Stomach (tissue), 9 donors: ENCODE data around the gene ABAT. TPM values are rescaled to one million over a fixed set of nuclear protein-coding genes. Genes with fewer than 3 reads are reported as not detected.

Experiments used
- DNase-seq, 2 donors: peaks; one replicate each; pipeline versions ENCODE4 v3.0.0 to v3.0.0-alpha.2; 2013 to 2019
- H3K27ac ChIP-seq, 5 donors: fragments of 200-600 bp in 4 of 5; sonication (generic) in 4 of 5; one replicate each; pipeline ENCODE4 v1.5.1; 2013 to 2019; ENCODE audit warnings: mild to moderate bottlenecking in 1 of 5, moderate library complexity in 1 of 5
- H3K27me3 ChIP-seq, 3 donors: fragments of 200-600 bp; sonication (generic); one replicate each; pipeline ENCODE4 v1.5.1; 2017 to 2019; ENCODE audit warnings: mixed run types in 1 of 3
- H3K36me3 ChIP-seq, 4 donors: fragments of 200-600 bp; sonication (generic); 1 replicate in 3 of 4; 2 replicates in 1 of 4; pipeline ENCODE4 v1.5.1; 2016 to 2019
- H3K4me1 ChIP-seq, 4 donors: fragments of 200-600 bp; sonication (generic); one replicate each; pipeline ENCODE4 v1.5.1; 2016 to 2019
- H3K4me3 ChIP-seq, 4 donors: fragments of 200-600 bp; sonication (generic) in 3 of 4; one replicate each; pipeline ENCODE4 v1.5.1; 2016 to 2019; ENCODE audit warnings: mild to moderate bottlenecking in 1 of 4
- H3K9me3 ChIP-seq, 4 donors: fragments of 200-600 bp; sonication (generic); one replicate each; pipeline ENCODE4 v1.5.1; 2016 to 2019
- CTCF ChIP-seq, 7 experiments: fragments of 450-650 bp in 4 of 7; fragments of 200-600 bp in 3 of 7; sonication (generic) in 3 of 7; IDR thresholded peaks; one replicate each; pipeline ENCODE4 v1.5.1; 2016 to 2019; ENCODE audit warnings: antibody characterized with exemption in 7 of 7, control low read depth in 2 of 7, mild to moderate bottlenecking in 1 of 7
- EP300 ChIP-seq: sonication (generic); formaldehyde crosslinking; IDR thresholded peaks from one replicate; pipeline ENCODE4 v1.6.1; 2017; ENCODE audit warnings: antibody characterized with exemption
- POLR2A ChIP-seq, 4 donors: fragments of 450-650 bp; IDR thresholded peaks; one replicate each; pipeline ENCODE4 v1.6.1; 2016; ENCODE audit warnings: antibody characterized with exemption in 4 of 4, control low read depth in 2 of 4, mild to moderate bottlenecking in 1 of 4, moderate library complexity in 1 of 4
- POLR2AphosphoS5 ChIP-seq, 3 donors: sonication (generic); formaldehyde crosslinking; IDR thresholded peaks; one replicate each; pipeline ENCODE4 v1.6.1; 2016; ENCODE audit warnings: antibody characterized with exemption in 3 of 3
- WGBS, 5 donors: extraction: QIAGEN DNeasy Blood & Tissue Kit in 3 of 5; methylation state at CpG; one replicate each; pipeline versions ENCODE4 v1.1.5 to v1.1.7; 2013 to 2018; 5-methylcytosine and 5-hydroxymethylcytosine counted together
- intact Hi-C: fragments of 100-400 bp; cut with DNase I; formaldehyde crosslinking; loops from one replicate; pipeline ENCODE4 v1.15.1; 2023; ENCODE audit warnings: low total_unique reads
- polyA plus RNA-seq, 3 donors: library from polyadenylated mRNA; stranded (reverse); fragments of 200-250 nt; gene quantifications; one replicate each; pipeline ENCODE4 v1.2.3, GENCODE V29; 2013
- total RNA-seq, 5 donors: library from RNA; depleted of rRNA; stranded (reverse); fragments of >200 nt; gene quantifications; one replicate each; pipeline versions ENCODE4 v1.1.0 to v1.2.3, GENCODE V29; 2014 to 2016
- donor health status: healthy with polysubstance abuse.
- donor health status: Bipolar disorder and iron deficiency.
- donor health status: healthy.

Gene ABAT
- total and polyA plus RNA-seq, 8 donors = 2.9 to 10.3 (median 5.3) TPM

GRCh38 chr16:8762254-8762653 is 87.8 kb downstream of the ABAT start:
- WGBS, 5 donors = 89 to 100% (median 95%) methylated on average over 4 of the region's 4 CpGs
- TF ChIP-seq POLR2A (IDR thresholded peaks at IDR 0.05) (no peak), CTCF (IDR thresholded peaks at IDR 0.05) (no peak), EP300 (no peak), POLR2AphosphoS5 (IDR thresholded peaks at IDR 0.05) (no peak)
- intact Hi-C loops = no loop called here

GRCh38 chr16:8763083-8763482 is 88.7 kb downstream of the ABAT start:
- WGBS, 5 donors = 93 to 98% (median 96%) methylated on average over 3 of the region's 3 CpGs
- H3K27ac ChIP-seq = no peak overlapping the region
- no peaks in the 10 kb centered on the region for H3K9me3 ChIP-seq
- no peak for TF ChIP-seq POLR2A (IDR thresholded peaks at IDR 0.05)
- no peak for TF ChIP-seq CTCF (IDR thresholded peaks at IDR 0.05)
- no peak for TF ChIP-seq POLR2AphosphoS5 (IDR thresholded peaks at IDR 0.05)
- no peak for TF ChIP-seq EP300
- H3K4me3 ChIP-seq = no peak overlapping the region
- no peaks in the 10 kb centered on the region for H3K4me1 ChIP-seq
- peaks cover 0 to 75% (median 36%) of the 10 kb centered on the region in 4 donors for H3K36me3 ChIP-seq
- DNase-seq = no peak
- H3K27me3 ChIP-seq = no peaks in the 10 kb centered on the region
- intact Hi-C loops = no loop called here

More at GRCh38 chr16:8762254-8762653, 87.8 kb downstream of the ABAT start:
- Histone ChIP-seq H3K27ac (no peak overlapping the region), H3K4me3 (no peak overlapping the region), H3K4me1 (no peaks in the 10 kb centered on the region), H3K9me3 (no peaks in the 10 kb centered on the region), H3K36me3 (peaks cover 0 to 75% (median 36%) of the 10 kb centered on the region in 4 donors), H3K27me3 (no peaks in the 10 kb centered on the region)
- no peak for DNase-seq

- no peaks in the 10 kb centered on the region for H3K27me3 ChIP-seq
- H3K9me3 ChIP-seq = no peaks in the 10 kb centered on the region
- H3K4me3 ChIP-seq = no peak overlapping the region
- no peaks in the 10 kb centered on the region for H3K4me1 ChIP-seq
- H3K36me3 ChIP-seq = peaks cover 0 to 77% (median 43%) of the 10 kb centered on the region in 4 donors
- intact Hi-C loops = no loop called here
- no peak overlapping the region for H3K27ac ChIP-seq
- DNase-seq = no peak
- whole genome bisulfite sequencing, 5 donors = 69 to 86% (median 79%) methylated on average over 10 of the region's 10 CpGs
- TF ChIP-seq CTCF (IDR thresholded peaks at IDR 0.05) = no peak
- TF ChIP-seq EP300 = no peak
- TF ChIP-seq POLR2A (IDR thresholded peaks at IDR 0.05) = no peak
- TF ChIP-seq POLR2AphosphoS5 (IDR thresholded peaks at IDR 0.05) = no peak
Measured at GRCh38 chr16:8763899-8764298, 89.5 kb downstream of the ABAT start.

GRCh38 chr16:8764525-8765250 is 90.3 kb downstream of the ABAT start:
- 88 to 95% (median 92%) methylated on average over 14 to 18 of the region's 18 CpGs for WGBS, 5 donors
- TF ChIP-seq POLR2AphosphoS5 (IDR thresholded peaks at IDR 0.05) (no peak), CTCF (IDR thresholded peaks at IDR 0.05) (no peak), POLR2A (IDR thresholded peaks at IDR 0.05) (no peak), EP300 (no peak)
- H3K36me3 ChIP-seq = peaks cover 0 to 80% (median 50%) of the 10 kb centered on the region in 4 donors

More at GRCh38 chr16:8764525-8765250, 90.3 kb downstream of the ABAT start:
- intact Hi-C loops = no loop called here
- Histone ChIP-seq H3K4me3 (no peak overlapping the region), H3K27ac (no peak overlapping the region), H3K27me3 (no peaks in the 10 kb centered on the region), H3K9me3 (no peaks in the 10 kb centered on the region), H3K4me1 (no peaks in the 10 kb centered on the region)
- no peak for DNase-seq
